Breast epithelium (tissue), 4 donors: ENCODE results near the gene PITPNM1. TPM values are rescaled to one million over a fixed set of nuclear protein-coding genes. Genes with fewer than 3 reads are reported as not detected.
A peak's percentile ranks its signal among the peaks of the same experiment; 100 is the strongest.

Experiments used
- DNase-seq, 2 donors: peaks; one replicate each; pipeline ENCODE4 v3.0.0-alpha.2; 2019; ENCODE audit warnings: low spot score in 2 of 2
- H3K27ac ChIP-seq, 2 donors: fragments of 200-600 bp; sonication (generic) in 1 of 2; one replicate each; pipeline ENCODE4 v1.5.1; 2016 to 2019; ENCODE audit warnings: mild to moderate bottlenecking in 1 of 2
- H3K27me3 ChIP-seq, 2 donors: fragments of 200-600 bp; sonication (generic) in 1 of 2; one replicate each; pipeline versions ENCODE4 v1.5.1 to v1.6.0; 2017 to 2019; ENCODE audit warnings: control low read depth in 1 of 2, mild to moderate bottlenecking in 1 of 2
- H3K36me3 ChIP-seq: fragments of 200-600 bp; one replicate; pipeline ENCODE4 v1.5.1; 2019
- H3K4me1 ChIP-seq, 2 donors: fragments of 200-600 bp; sonication (generic); one replicate each; pipeline ENCODE4 v1.5.1; 2016 to 2019; ENCODE audit warnings: control low read depth in 1 of 2
- H3K4me3 ChIP-seq, 3 donors: fragments of 200-600 bp; sonication (generic); 1 replicate in 2 of 3; 2 replicates in 1 of 3; pipeline ENCODE4 v1.5.1; 2016 to 2019; ENCODE audit warnings: mild to moderate bottlenecking in 3 of 3, moderate library complexity in 2 of 3
- H3K9me3 ChIP-seq, 2 donors: fragments of 200-600 bp; sonication (generic) in 1 of 2; one replicate each; pipeline ENCODE4 v1.5.1; 2016 to 2019; ENCODE audit warnings: control low read depth in 1 of 2
- CTCF ChIP-seq, 3 donors: fragments of 450-650 bp; IDR thresholded peaks; one replicate each; pipeline ENCODE4 v1.5.1; 2016 to 2017; ENCODE audit warnings: antibody characterized with exemption in 3 of 3, mild to moderate bottlenecking in 3 of 3, moderate library complexity in 3 of 3
- POLR2A ChIP-seq: fragments of 450-650 bp; IDR thresholded peaks from one replicate; pipeline ENCODE4 v1.6.1; 2016; ENCODE audit warnings: antibody characterized with exemption, mild to moderate bottlenecking, moderate library complexity
- POLR2AphosphoS5 ChIP-seq, 3 donors: sonication (generic); formaldehyde crosslinking; IDR thresholded peaks; one replicate each; pipeline ENCODE4 v1.6.1; 2017; ENCODE audit warnings: antibody characterized with exemption in 3 of 3
- intact Hi-C: fragments of 100-400 bp; cut with DNase I; formaldehyde crosslinking; loops from one replicate; pipeline ENCODE4 v1.15.1; 2023; ENCODE audit warnings: low total_unique reads
- total RNA-seq, 3 donors: library from RNA; depleted of rRNA; stranded (reverse); fragments of >200 nt; gene quantifications; one replicate each; pipeline ENCODE4 v1.1.0, GENCODE V29; 2016

Gene PITPNM1
- total RNA-seq, 3 donors from 2014 or later, result 6.4 to 20.0 (median 11.7) TPM

DNA sequence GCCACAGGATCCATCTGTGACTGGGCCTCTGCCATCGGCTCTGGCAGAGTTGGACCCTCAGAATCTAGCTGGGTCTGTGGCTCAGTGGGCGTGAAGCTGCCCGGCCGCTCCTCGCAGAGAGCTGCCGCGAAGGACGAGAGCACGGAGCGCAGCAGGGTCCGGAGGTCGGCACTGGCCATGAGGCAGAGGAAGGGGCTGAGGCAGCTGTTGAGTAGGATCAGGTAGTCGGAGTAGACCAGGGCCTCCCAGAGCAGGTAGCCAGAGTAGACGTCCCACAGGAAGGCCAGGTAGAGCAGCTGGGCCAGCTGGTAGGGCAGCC, 53.5 kb downstream of the PITPNM1 start:
- Histone ChIP-seq H3K4me1 (no peaks in the 10 kb centered on the region), H3K27me3 (peaks cover 0 to 2% of the 10 kb centered on the region in 2 donors), H3K27ac (peak overlapping the region; percentile 62 to 76), H3K9me3 (no peaks in the 10 kb centered on the region), H3K36me3 (no peaks in the 10 kb centered on the region), H3K4me3 (no peak overlapping the region)
- DNase-seq, result no peak
- TF ChIP-seq POLR2A (no peak), POLR2AphosphoS5 (IDR thresholded peaks at IDR 0.05) (no peak), CTCF (IDR thresholded peaks at IDR 0.05) (no peak)
- intact Hi-C loops, result no loop called here

DNA sequence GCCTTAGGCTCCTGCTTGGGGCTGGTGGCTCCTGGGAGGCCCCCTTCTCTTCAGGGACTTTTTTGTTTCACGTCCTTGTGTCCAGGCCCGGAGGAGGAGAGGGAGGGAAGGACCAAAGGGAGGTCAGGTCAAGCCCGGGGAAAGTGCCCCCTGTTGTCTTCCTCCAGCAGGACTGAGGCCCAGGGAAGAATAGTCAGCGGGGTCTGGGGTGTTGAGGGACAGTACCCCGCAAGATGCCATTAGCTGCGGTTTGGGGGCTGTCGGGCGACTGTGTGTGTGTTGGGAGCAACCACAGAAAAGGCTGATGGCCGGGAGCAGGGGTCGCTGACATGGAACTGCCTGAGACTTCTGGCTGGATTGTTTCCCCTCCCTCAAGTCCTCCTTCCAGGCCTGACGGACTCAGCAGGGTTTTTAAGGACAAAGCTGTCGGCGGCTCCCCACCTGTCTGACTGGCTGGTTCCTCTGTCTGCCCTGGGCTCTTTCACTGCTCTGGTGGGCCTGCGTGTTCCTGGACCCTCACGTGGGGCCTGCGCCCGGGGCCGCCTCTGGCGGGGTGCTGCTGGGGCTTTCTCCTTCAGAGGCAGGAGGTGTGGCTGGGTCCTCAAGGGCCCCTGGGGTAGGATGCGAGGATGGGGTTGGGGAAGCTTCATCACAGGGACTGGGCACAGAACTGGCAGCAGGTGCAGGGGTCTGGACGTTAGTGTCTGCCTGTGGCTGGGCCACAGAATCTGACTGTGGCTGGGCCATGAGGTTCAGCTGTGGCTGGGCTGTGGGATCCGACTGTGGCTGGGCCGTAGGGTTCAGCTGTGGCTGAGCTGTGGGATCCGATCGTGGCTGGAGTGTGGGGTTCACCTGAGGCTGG, 54.1 kb downstream of the PITPNM1 start:
- H3K27me3 ChIP-seq, result peaks cover 0 to 2% of the 10 kb centered on the region in 2 donors
- TF ChIP-seq CTCF (IDR thresholded peaks at IDR 0.05) (no peak), POLR2A (no peak), POLR2AphosphoS5 (IDR thresholded peaks at IDR 0.05) (no peak)
- no peak for DNase-seq
- peak overlapping the region in 1 of 2 donors; percentile 76 for H3K27ac ChIP-seq
- intact Hi-C loops, result no loop called here
- no peaks in the 10 kb centered on the region for H3K9me3 ChIP-seq
- no peak overlapping the region for H3K4me3 ChIP-seq
- H3K36me3 ChIP-seq, result no peaks in the 10 kb centered on the region
- H3K4me1 ChIP-seq, result no peaks in the 10 kb centered on the region

GRCh38 chr11:67449116-67449844, 55.9 kb downstream of the PITPNM1 start:
- Histone ChIP-seq H3K36me3 (no peaks in the 10 kb centered on the region), H3K4me3 (no peak overlapping the region), H3K27me3 (no peaks in the 10 kb centered on the region), H3K4me1 (no peaks in the 10 kb centered on the region), H3K9me3 (no peaks in the 10 kb centered on the region), H3K27ac (no peak overlapping the region)
- TF ChIP-seq CTCF (IDR thresholded peaks at IDR 0.05) (no peak), POLR2AphosphoS5 (IDR thresholded peaks at IDR 0.05) (no peak), POLR2A (no peak)
- no peak for DNase-seq
- intact Hi-C loops, result no loop called here

GRCh38 chr11:67448220-67448609, 56.9 kb downstream of the PITPNM1 start:
- no peaks in the 10 kb centered on the region for H3K36me3 ChIP-seq
- intact Hi-C loops, result no loop called here
- no peak overlapping the region for H3K27ac ChIP-seq
- no peaks in the 10 kb centered on the region for H3K4me1 ChIP-seq
- no peaks in the 10 kb centered on the region for H3K27me3 ChIP-seq
- no peak for DNase-seq
- no peak for TF ChIP-seq POLR2AphosphoS5 (IDR thresholded peaks at IDR 0.05)
- no peak for TF ChIP-seq POLR2A
- TF ChIP-seq CTCF (IDR thresholded peaks at IDR 0.05), result no peak
- H3K4me3 ChIP-seq, result no peak overlapping the region
- no peaks in the 10 kb centered on the region for H3K9me3 ChIP-seq

- Histone ChIP-seq H3K4me1 (peaks cover 0 to 7% of the 10 kb centered on the region in 2 donors), H3K9me3 (no peaks in the 10 kb centered on the region), H3K4me3 (no peak overlapping the region), H3K27me3 (no peaks in the 10 kb centered on the region), H3K27ac (no peak overlapping the region), H3K36me3 (no peaks in the 10 kb centered on the region)
- intact Hi-C loops, result no loop called here
- no peak for DNase-seq
- no peak for TF ChIP-seq POLR2AphosphoS5 (IDR thresholded peaks at IDR 0.05)
- no peak for TF ChIP-seq POLR2A
- TF ChIP-seq CTCF (IDR thresholded peaks at IDR 0.05), result no peak
Measured at GRCh38 chr11:67445515-67445914, 59.6 kb downstream of the PITPNM1 start.
